Stimulated activated CD8-positive, alpha-beta memory T cell treated with anti-CD3 and anti-CD28 coated beads, Interleukin-15, amount 100 ng/mL, for 1 hour (primary cell): ENCODE results near the gene CALM1.

Experiments used
- DNase-seq: peaks from one replicate; pipeline ENCODE4 v3.0.0-alpha.2; 2020; ENCODE audit warnings: low read depth

CALM1 gene

DNA sequence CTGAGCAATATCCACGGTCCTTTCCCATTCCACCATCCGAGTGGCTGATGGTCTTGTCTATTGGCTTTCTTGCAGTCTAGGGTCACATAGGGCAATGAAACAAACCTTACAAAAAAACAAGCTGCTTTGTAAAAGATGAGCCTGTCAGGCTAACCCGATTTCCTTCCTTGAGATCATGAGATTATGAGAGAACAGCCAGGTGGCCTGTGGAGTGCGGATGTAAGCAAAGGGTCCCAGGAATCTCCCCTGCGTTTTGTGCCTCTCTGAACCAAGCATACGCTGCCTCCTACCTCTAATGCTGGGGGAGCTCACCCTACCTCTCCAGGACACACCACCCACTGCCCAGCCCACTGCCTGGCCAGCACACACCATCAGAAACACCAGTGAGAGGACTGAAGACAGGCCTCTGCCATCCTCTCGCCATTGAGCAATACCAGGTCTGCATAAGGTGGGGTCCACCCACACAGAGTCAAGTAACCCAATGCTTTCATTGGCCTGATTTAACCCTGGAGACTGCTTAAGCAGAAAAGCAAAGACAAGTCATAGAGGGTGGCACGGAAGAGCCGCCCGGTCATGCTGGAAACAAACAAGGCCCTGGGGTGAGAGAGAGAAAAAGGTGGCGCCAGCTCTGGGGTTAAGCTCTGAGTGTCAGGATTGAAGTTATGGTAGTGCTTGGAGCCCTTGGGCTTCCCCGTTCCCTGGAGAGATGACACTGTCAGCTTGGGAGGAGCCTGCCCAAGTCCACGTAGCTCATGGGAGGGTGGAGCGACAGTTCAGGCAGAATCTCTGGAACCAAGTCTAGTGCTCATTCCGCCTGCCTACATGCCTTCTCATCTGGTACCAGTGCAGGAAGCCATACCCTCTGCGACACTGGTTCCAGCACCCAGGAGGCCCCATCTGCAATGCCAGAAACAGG is 46.6 kb downstream of the CALM1 start:
- no peak for DNase-seq

DNA sequence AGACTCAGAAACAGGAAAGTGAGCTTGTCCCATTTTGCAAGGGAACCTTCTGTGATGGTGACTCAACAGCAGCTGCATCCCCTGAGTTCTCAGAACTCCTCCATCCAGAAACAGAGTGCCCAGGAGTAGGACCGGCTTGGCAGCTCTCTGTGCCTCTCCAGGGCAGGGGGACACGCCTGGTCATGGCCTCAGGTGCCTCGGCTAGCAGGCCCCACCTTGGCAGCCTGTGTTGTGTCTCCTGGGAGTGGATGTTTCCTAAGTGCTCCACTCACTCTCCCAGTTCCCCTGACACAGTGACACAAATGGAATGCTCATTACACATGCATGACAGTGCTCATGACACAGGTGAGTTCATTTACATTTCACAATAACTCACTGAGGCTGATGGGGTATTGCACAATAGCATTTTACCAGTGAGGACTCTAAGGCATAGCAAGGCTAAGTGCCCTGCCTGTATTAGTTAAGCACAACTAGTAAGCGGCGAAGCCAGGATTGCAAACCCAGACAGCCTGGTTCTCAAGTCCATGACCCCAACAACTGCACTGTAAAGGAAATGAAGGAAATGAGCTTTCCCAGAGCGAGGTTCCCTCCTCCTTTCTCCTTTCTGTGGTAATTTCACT is 47.4 kb downstream of the CALM1 start:
- no peak for DNase-seq

DNA sequence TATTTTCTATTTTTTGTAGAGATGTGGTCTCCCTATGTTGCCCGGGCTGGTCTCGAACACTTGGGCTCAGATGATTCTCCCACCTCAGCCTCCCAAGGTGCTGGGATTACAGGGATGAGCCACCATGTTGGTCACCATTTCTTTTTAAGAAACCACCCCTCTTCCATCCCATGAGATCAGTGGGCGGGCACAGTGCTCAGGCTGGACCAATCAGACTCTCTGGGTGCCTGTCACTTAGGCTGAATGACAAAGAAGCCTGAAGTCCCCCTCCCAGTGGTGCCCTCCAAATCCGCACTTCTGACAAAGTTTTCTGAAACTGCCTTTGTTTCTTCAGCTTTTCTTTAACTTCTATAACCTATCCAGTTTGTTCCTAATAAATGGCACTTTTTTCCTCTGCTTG is 48.2 kb downstream of the CALM1 start:
- DNase-seq, result no peak

- no peak for DNase-seq
Measured at GRCh38 chr14:90446405-90446804, 49.6 kb downstream of the CALM1 start.

- no peak for DNase-seq
Measured at GRCh38 chr14:90447720-90448497, 51.1 kb downstream of the CALM1 start.

DNA sequence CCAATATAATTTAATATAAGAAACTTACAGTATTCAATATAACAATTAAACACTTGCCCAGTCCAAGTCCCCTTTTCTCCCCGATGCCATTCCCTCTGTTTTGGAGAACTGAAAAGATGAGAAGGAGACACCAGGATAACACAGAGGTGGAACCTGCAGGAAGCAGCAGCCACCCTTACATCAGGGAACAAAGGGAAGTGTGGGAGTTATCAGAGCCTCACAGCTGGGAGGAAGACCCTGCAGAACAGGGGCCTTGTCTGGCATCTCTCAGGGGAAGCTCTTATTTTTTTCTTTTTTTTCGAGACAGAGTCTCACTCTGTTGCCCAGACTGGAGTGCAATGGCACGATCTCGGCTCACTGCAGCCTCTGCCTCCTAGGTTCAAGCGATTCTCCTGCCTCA is 52.6 kb downstream of the CALM1 start:
- DNase-seq, result no peak

DNA sequence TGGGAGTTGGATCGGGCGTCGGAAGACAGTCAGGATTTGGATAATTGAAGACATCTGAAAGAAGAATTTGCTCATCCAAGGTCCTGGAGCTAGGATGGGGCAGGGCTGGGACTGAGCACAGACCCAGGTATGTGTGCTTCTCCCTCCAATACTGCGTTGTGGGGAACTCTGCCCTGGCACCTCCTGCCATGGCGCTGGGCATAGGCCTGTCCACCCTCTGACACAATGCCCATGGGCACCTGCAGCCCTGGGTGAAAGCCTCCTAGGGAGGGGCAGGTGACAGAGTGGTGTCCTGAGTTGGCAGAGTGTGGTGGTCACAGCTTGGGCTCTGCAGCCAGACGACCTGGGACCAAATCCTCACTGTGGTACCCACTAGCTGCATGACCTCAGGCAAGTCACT is 53.3 kb downstream of the CALM1 start:
- no peak for DNase-seq

DNA sequence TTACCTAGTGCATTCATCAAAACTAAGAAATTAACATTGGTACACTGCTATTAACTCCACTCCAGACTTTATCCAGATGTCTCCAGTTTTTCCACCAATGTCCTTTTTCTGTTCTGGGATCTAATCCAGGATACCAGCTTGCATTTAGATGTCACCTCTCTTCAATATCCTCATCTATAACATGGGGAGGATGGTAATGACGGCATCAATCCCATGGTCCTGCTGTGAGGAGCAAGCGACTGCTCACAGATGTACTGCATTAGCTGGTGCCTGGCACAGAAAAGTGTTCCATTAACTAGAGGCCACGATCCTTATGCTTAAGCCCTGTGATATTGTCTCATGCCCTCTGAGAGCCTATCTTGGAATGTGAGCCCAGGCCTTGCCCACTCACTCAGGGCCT is 53.8 kb downstream of the CALM1 start:
- no peak for DNase-seq

- DNase-seq, result no peak
Measured at GRCh38 chr14:90451443-90451842, 54.6 kb downstream of the CALM1 start.

DNA sequence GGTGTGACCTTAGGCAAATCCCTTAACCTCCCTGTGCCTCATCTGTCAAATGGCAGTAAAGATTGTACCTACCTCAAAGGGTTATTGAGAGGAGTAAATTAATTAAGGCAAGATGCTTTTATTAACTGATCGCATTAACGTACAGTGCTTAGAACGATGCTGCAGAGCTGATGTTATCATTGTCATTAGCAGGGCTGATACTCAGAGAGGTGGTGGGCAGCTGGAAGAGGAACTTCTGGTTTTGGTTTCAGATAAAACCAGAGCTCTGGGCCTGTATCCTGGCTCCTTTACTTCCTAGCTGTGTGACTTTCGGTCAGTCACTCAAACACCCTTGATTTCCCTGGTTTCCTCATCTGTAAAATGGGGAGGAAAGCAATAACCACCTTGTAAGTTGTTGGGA is 55.1 kb downstream of the CALM1 start:
- no peak for DNase-seq

GRCh38 chr14:90452366-90452765 is 55.5 kb downstream of the CALM1 start:
- DNase-seq, result no peak

DNA sequence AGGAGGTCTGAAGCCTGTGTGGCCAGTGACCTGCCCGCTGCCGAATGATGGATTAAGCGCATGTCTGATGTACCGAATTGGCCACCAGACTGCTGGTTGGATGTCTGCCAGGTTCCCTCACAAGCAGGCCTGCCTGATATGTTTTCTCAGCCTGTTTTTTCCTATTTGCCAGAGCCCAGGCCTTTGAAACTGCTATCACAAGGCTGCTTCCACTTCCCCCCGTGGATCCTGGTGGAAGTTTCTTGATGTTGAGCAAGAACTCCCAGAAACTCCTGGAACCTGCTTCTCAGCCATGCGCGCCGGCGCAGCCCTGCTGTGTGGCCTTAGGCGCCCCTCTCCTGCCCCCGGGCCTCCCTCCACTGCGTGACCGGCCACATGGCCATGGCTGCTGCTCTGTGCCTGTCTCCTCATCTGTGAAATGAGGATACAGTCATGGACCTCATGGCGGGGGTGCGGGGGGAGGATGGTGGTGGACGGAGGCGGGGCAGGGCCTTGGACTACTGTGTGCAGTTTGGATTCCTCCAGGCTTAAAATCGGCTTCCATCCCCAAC is 56.6 kb downstream of the CALM1 start:
- no peak for DNase-seq

DNA sequence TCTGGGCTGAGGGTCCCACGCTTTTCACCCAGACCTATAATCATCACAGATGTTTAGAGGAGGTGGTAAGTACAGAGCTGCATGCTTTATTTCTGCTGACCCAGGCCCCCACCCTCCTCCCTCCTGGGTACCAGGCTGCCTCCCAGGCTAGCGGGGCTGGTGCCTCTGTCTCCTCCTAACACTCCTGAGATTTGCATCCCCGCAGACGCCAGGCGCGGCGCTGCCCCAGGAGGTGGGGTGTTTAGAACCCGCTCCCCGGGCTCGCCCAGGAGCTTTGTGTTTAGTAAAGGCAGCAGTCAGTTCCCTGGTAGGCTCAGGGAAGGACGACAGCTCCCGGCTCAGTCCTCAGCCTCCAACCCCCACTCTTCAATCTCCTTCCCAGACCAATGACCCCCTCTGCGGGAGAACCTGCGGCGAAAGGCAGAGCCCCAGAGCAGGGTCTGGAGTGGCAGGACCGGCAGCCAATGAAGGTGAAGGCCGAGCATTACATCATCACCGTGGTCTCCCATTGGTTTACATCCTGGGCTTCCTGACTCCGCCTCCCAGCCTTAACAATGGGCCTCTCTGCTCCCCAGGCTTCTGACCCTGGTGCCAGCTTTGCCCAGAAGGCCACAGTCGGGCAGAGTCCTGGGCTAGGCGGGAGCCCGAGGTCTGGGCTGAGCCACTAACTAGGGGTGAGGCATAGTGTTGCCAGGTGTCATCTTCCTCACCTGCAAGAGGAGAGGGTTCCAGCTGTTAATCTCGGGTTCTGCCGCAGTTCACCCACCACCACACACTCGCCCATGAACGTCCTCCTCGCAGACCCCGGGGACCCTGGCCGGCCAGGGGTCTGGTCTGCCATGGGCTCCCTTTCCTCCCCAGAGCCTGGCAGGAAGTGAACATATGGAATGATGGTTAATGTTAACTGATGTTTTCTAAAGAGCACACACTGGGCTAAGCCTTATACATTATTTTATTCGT is 57.5 kb downstream of the CALM1 start:
- no peak for DNase-seq

DNA sequence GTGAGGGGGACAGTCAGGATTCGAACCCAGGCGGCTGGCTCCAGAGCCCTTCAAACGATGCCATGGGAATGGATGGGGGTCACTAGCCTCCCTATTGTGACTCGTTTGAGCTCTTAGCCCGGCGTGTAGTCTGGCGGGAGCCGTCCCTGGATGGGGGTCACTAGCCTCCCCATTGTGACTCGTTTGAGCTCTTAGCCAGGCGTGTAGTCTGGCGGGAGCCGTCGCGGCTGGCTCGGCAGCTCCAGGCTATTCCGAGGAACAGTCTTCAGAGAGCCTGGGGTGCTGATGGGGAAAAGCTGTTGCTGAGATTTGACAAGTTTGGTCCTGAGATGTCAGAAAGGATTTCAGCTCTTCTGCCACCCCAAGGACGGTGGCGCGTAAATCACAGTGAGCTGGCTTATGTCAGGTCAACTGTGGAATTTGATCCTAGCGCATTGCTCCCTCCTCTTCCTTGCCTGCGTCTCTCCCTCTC is 58.3 kb downstream of the CALM1 start:
- DNase-seq, result no peak

GRCh38 chr14:90456551-90456950 is 59.7 kb downstream of the CALM1 start:
- DNase-seq, result no peak

- DNase-seq, result no peak
Measured at GRCh38 chr14:90457186-90457585, 60.4 kb downstream of the CALM1 start.
